VCaP (cell line): ENCODE data around the gene GJB6.

Source experiments
- H3K27ac ChIP-seq: fragments of 450-650 bp; 2 replicates; pipeline ENCODE4 v1.5.1; 2017
- CTCF ChIP-seq: fragments of 450-650 bp; conservative IDR thresholded peaks from 2 replicates; pipeline ENCODE4 v1.5.1; 2017; ENCODE audit warnings: mild to moderate bottlenecking, moderate library complexity

Gene GJB6

GRCh38 chr13:20198781-20199180, 33.3 kb downstream of the GJB6 start:
- no peak overlapping the region for H3K27ac ChIP-seq
- no peak for TF ChIP-seq CTCF

- no peak overlapping the region for H3K27ac ChIP-seq
- peak; percentile 80 for TF ChIP-seq CTCF
Measured at GRCh38 chr13:20197361-20197834, 34.7 kb downstream of the GJB6 start.

- TF ChIP-seq CTCF: no peak
- H3K27ac ChIP-seq: no peak overlapping the region
Measured at GRCh38 chr13:20195801-20196200, 36.3 kb downstream of the GJB6 start.

- no peak for TF ChIP-seq CTCF
Measured at GRCh38 chr13:20193907-20194631, 38.0 kb downstream of the GJB6 start.

GRCh38 chr13:20193162-20193906, 38.8 kb downstream of the GJB6 start:
- peak overlapping the region; percentile 58; the same call in 1 of the 2 replicates for H3K27ac ChIP-seq

More at GRCh38 chr13:20193907-20194631, 38.0 kb downstream of the GJB6 start:
- no peak overlapping the region for H3K27ac ChIP-seq

GRCh38 chr13:20192836-20193161, 39.3 kb downstream of the GJB6 start, which contains the start of gene GJB2:
TSS of gene GJB2 (minus strand) at chr13:20192938. CDS start at chr13:20189581, 3,357 bp downstream.
- TF ChIP-seq CTCF: no peak
- H3K27ac ChIP-seq: peak within 1 kb of the TSS; percentile 58; the same call in 1 of the 2 replicates

More at GRCh38 chr13:20193162-20193906, 38.8 kb downstream of the GJB6 start:
- TF ChIP-seq CTCF: no peak

- peak overlapping the region; percentile 58; the same call in 1 of the 2 replicates for H3K27ac ChIP-seq
Measured at GRCh38 chr13:20192158-20192835, 39.8 kb downstream of the GJB6 start.

More at GRCh38 chr13:20192158-20192835, 39.8 kb downstream of the GJB6 start:
- no peak for TF ChIP-seq CTCF
